Measurements from ENCODE around the gene SBF1. TPM values are rescaled to one million over a fixed set of nuclear protein-coding genes. Genes with fewer than 3 reads are reported as not detected.

The SBF1 gene
- total and polyA plus RNA-seq, 2 of the 13 experiments (the other 11 are each of a cell fraction or from before 2014, with no cell fraction given) = 31.7 to 40.9 TPM

- 0 out of 4 replicates have a peak, but pooled peaks of 1 of the 2 experiments have one; percentile 5 for TF ChIP-seq MAFK (conservative IDR thresholded peaks at IDR 0.05 in 1 of 2, IDR thresholded peaks at IDR 0.05 in 1 of 2; ENCODE audit: low read length in 2 of 2)
- TF ChIP-seq ZNF224 (CRISPR knock-in tag; IDR thresholded peaks at IDR 0.05) = no peak
- TF ChIP-seq ZNF333 (CRISPR knock-in tag; IDR thresholded peaks at IDR 0.05; ENCODE audit: borderline replicate concordance) = no peak
- TF ChIP-seq KLF15 (CRISPR knock-in tag; IDR thresholded peaks at IDR 0.05; ENCODE audit: borderline replicate concordance) = 0 out of 2 replicates have a peak, but pooled peaks have one; percentile 39
- TF ChIP-seq ZFP82 (CRISPR knock-in tag; IDR thresholded peaks at IDR 0.05; ENCODE audit: borderline replicate concordance) = no peak
- peak; percentile 96 for TF ChIP-seq KDM5A (IDR thresholded peaks at IDR 0.05; ENCODE audit: borderline replicate concordance, low read length)
- no peak for TF ChIP-seq ZKSCAN5 (CRISPR knock-in tag; IDR thresholded peaks at IDR 0.05)
- no peak for TF ChIP-seq LRRFIP1 (CRISPR knock-in tag; conservative IDR thresholded peaks at IDR 0.05)
- peak; percentile 42 to 53; a peak in 1 of 4 replicates for TF ChIP-seq EP300 (IDR thresholded peaks at IDR 0.05; ENCODE audit: low read depth in 2 of 2, low read length in 2 of 2)
- TF ChIP-seq EP300 (CRISPR knock-in tag; IDR thresholded peaks at IDR 0.05; ENCODE audit: borderline replicate concordance) = 0 out of 2 replicates have a peak, but pooled peaks have one; percentile 36
- no peak for TF ChIP-seq ATRX (CRISPR knock-in tag; IDR thresholded peaks at IDR 0.05; ENCODE audit: borderline replicate concordance)
- no peak for TF ChIP-seq NCOR1 (IDR thresholded peaks at IDR 0.05; ENCODE audit: borderline replicate concordance, low read length)
- no peak for TF ChIP-seq TRIM24 (CRISPR knock-in tag; IDR thresholded peaks at IDR 0.05)
- TF ChIP-seq NR0B2 (CRISPR knock-in tag; IDR thresholded peaks at IDR 0.05) = peak; percentile 54; the same call in 1 of the 2 replicates
- no peak for TF ChIP-seq SNRNP70 (IDR thresholded peaks at IDR 0.05; ENCODE audit: low read depth, low read length)
- no peak for TF ChIP-seq NFIC (IDR thresholded peaks at IDR 0.05; ENCODE audit: low read length)
- no peak for TF ChIP-seq ZNF550 (CRISPR knock-in tag; IDR thresholded peaks at IDR 0.05; ENCODE audit: borderline replicate concordance)
- TF ChIP-seq MBNL3 (CRISPR knock-in tag; conservative IDR thresholded peaks at IDR 0.05) = no peak
- TF ChIP-seq MAFG (CRISPR knock-in tag; IDR thresholded peaks at IDR 0.05) = no peak
- TF ChIP-seq, protein P1, sequence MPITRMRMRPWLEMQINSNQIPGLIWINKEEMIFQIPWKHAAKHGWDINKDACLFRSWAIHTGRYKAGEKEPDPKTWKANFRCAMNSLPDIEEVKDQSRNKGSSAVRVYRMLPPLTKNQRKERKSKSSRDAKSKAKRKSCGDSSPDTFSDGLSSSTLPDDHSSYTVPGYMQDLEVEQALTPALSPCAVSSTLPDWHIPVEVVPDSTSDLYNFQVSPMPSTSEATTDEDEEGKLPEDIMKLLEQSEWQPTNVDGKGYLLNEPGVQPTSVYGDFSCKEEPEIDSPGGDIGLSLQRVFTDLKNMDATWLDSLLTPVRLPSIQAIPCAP (CRISPR knock-in tag; IDR thresholded peaks at IDR 0.05; ENCODE audit: low read depth) = no peak
- TF ChIP-seq PAX8 (CRISPR knock-in tag; IDR thresholded peaks at IDR 0.05; ENCODE audit: borderline replicate concordance) = no peak
- TF ChIP-seq, protein P2, sequence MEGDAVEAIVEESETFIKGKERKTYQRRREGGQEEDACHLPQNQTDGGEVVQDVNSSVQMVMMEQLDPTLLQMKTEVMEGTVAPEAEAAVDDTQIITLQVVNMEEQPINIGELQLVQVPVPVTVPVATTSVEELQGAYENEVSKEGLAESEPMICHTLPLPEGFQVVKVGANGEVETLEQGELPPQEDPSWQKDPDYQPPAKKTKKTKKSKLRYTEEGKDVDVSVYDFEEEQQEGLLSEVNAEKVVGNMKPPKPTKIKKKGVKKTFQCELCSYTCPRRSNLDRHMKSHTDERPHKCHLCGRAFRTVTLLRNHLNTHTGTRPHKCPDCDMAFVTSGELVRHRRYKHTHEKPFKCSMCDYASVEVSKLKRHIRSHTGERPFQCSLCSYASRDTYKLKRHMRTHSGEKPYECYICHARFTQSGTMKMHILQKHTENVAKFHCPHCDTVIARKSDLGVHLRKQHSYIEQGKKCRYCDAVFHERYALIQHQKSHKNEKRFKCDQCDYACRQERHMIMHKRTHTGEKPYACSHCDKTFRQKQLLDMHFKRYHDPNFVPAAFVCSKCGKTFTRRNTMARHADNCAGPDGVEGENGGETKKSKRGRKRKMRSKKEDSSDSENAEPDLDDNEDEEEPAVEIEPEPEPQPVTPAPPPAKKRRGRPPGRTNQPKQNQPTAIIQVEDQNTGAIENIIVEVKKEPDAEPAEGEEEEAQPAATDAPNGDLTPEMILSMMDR (CRISPR knock-in tag; IDR thresholded peaks at IDR 0.05) = peak; percentile 50
- TF ChIP-seq NFIB (CRISPR knock-in tag; IDR thresholded peaks at IDR 0.05; ENCODE audit: borderline replicate concordance) = no peak
Measured at GRCh38 chr22:50507991-50508884, 33.4 kb upstream of the SBF1 start, which contains the start of gene NCAPH2 (continued).

Measured in HepG2 (cell line).